Activated B cell treated with CpG ODN at 0.5 μM for 24 hours (primary cell): ENCODE results near the gene SENP1. TPM values are rescaled to one million over a fixed set of nuclear protein-coding genes. Genes with fewer than 3 reads are reported as not detected.

Source experiments
- ATAC-seq: fragments of 200-7000 bp; cut with Tn5 transposase; one replicate; pipeline ENCODE4 v1.10.0; 2021; ENCODE audit warnings: low read depth, mild to moderate bottlenecking, moderate library complexity
- CTCF ChIA-PET: fragments of 350-600 bp; sonication (Branson Sonifier 250); formaldehyde crosslinking; loops from one replicate; lab custom pipeline; 2021; ENCODE audit warnings: antibody characterized with exemption; lab: Charles Lee
- POLR2A ChIA-PET: fragments of 350-600 bp; sonication (Branson Sonifier 250); formaldehyde crosslinking; loops from one replicate; lab custom pipeline; 2021; ENCODE audit warnings: antibody characterized with exemption; lab: Charles Lee
- DNase-seq: peaks from one replicate; pipeline ENCODE4 v3.0.0; 2022
- H3K27ac Mint-ChIP-seq: one replicate; pipeline ENCODE4 v1.8.0; 2020; ENCODE audit warnings: mixed read lengths
- H3K27me3 Mint-ChIP-seq: one replicate; pipeline ENCODE4 v1.8.0; 2021; ENCODE audit warnings: mixed read lengths
- H3K36me3 Mint-ChIP-seq: one replicate; pipeline ENCODE4 v1.8.0; 2021; ENCODE audit warnings: low read depth, mixed read lengths
- H3K4me1 Mint-ChIP-seq: one replicate; pipeline ENCODE4 v1.8.0; 2021; ENCODE audit warnings: mixed read lengths
- H3K4me3 Mint-ChIP-seq: one replicate; pipeline ENCODE4 v1.8.0; 2020; ENCODE audit warnings: mild to moderate bottlenecking, mixed read lengths
- H3K9me3 Mint-ChIP-seq: one replicate; pipeline ENCODE4 v1.8.0; 2020; ENCODE audit warnings: mixed read lengths
- CTCF ChIP-seq: fragments of 200-600 bp; IDR thresholded peaks from one replicate; pipeline ENCODE4 v1.8.0; 2022; ENCODE audit warnings: antibody characterized with exemption, mild to moderate bottlenecking
- intact Hi-C: fragments of 100-400 bp; cut with micrococcal nuclease; formaldehyde crosslinking; loops from one replicate; pipeline ENCODE4 v1.15.1; 2024
- total RNA-seq: library from RNA; stranded (reverse); gene quantifications from 2 replicates; pipeline ENCODE4 v1.2.3, GENCODE V29; 2022

Gene SENP1
- total RNA-seq, 1 donor from 2014 or later: 43.2 TPM

DNA sequence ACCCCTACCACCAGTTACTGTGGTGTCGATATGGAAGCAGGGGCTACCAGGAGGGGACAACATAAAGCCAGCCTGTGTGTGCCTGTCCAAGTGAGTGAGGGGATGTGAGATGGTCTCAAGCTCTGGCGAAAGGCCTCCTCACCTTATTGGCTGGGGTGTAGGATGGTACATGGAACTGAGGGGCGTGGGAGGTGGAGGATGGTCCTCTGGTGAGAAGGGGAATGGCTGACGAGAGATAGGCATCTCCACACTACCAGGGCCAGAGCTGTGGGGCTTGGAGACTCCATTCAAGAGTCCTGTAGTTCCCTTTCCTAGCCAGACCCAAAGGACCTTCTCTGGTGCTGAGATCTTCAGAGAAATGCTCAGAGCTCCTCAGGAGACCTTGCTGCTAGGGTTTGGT, 69.1 kb downstream of the SENP1 start:
- intact Hi-C loops: no loop called here
- TF ChIP-seq CTCF: no peak
- H3K9me3 Mint-ChIP-seq: no peaks in the 10 kb centered on the region

DNA sequence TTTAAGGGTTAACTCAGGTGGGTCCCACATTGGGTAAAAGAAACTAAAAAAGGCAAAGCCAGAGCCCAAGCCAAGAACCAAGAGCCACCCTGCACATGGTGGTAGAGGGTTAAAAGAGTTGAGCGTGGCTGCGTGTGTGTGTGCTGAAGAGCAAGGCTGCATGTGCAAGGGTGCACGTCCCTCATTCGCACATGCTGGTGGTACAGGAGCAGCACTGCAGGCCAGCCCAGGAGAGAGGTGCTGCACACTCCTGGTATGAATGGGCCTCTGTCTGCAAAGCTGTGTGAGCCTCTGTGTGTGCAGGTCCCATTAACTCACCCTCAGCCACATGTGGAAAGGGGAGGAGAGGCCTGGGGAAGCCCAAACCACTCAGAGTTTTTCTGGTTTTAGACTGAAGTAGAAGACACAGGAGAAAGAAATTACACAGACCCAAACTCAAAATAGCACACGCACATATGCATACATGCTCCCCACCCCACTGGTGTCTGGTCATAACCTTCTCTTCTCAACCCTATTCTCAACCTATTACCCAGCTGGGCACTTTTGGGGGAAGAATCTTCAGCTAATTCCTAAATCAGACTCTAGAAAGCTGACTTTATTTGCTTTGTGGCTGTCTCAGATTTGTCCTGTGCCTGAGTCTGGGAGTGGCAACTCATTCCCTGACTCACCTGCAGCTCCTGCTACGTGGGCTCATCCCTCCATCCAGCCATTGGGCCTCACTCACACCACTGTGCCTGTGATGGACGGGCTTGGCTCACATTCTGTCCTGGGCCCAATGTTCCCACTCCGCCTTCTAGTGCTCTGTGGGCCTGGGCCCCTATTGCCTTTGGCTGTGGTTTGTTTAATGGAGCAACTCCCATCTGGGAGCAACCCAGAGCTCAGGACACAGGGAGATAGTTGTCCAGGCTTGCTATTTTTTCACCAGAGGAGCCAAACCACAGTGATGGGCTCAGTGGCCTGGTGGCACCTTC, 70.8 kb downstream of the SENP1 start:
- POLR2A ChIA-PET: no interaction called here
- DNase-seq: no peak
- intact Hi-C loops: no loop called here
- no peak overlapping the region for H3K27ac Mint-ChIP-seq
- ATAC-seq: no peak
- peaks cover 20% of the 10 kb centered on the region for H3K4me1 Mint-ChIP-seq
- no peaks in the 10 kb centered on the region for H3K9me3 Mint-ChIP-seq
- TF ChIP-seq CTCF: no peak
- CTCF ChIA-PET: no interaction called here
- H3K27me3 Mint-ChIP-seq: no peaks in the 10 kb centered on the region
- H3K36me3 Mint-ChIP-seq: no peaks in the 10 kb centered on the region
- H3K4me3 Mint-ChIP-seq: no peak overlapping the region

More for the DNA sequence above, 69.1 kb downstream of the SENP1 start:
- Mint-ChIP-seq H3K4me1 (peaks cover 20% of the 10 kb centered on the region), H3K27me3 (no peaks in the 10 kb centered on the region), H3K27ac (no peak overlapping the region), H3K4me3 (no peak overlapping the region), H3K36me3 (no peaks in the 10 kb centered on the region)
- POLR2A ChIA-PET: no interaction called here
- ATAC-seq (no peak), DNase-seq (no peak)
- CTCF ChIA-PET: no interaction called here

DNA sequence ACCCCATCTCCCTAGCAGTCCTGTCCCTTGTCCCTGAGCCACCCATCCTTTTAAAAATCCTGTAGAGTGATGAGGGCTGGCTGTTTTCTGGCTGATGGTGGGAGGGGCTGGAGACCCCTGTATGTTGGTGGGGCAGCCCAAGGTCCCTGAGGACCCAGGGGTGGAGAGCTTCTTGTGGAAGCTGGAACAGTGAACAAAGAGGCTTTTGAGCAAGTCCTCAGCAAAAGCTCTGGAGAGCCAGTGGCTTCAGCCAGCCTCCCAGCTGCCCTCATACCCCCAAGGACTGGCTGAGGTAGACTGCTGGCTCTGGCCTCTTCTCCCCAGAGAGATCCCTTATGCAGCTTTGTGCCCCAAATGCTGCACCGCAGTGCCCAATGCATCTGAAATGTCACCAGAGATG, 72.4 kb downstream of the SENP1 start:
- H3K27ac Mint-ChIP-seq: no peak overlapping the region
- POLR2A ChIA-PET: no interaction called here
- CTCF ChIA-PET: no interaction called here
- TF ChIP-seq CTCF: no peak
- peaks cover 21% of the 10 kb centered on the region for H3K4me1 Mint-ChIP-seq
- no peak overlapping the region for H3K4me3 Mint-ChIP-seq
- H3K9me3 Mint-ChIP-seq: no peaks in the 10 kb centered on the region
- intact Hi-C loops: no loop called here
- DNase-seq: no peak
- no peak for ATAC-seq
- H3K27me3 Mint-ChIP-seq: no peaks in the 10 kb centered on the region
- H3K36me3 Mint-ChIP-seq: no peaks in the 10 kb centered on the region

- ATAC-seq (no peak), DNase-seq (no peak)
- no peaks in the 10 kb centered on the region for H3K27me3 Mint-ChIP-seq
- no peaks in the 10 kb centered on the region for H3K9me3 Mint-ChIP-seq
- H3K4me3 Mint-ChIP-seq: no peak overlapping the region
- ChIA-PET CTCF (no interaction called here), POLR2A (no interaction called here)
- H3K4me1 Mint-ChIP-seq: peaks cover 14% of the 10 kb centered on the region
- TF ChIP-seq CTCF: no peak
- no peak overlapping the region for H3K27ac Mint-ChIP-seq
- intact Hi-C loops: no loop called here
- H3K36me3 Mint-ChIP-seq: no peaks in the 10 kb centered on the region
Observed at GRCh38 chr12:48032597-48032996, 73.3 kb downstream of the SENP1 start.

GRCh38 chr12:48031135-48031960, 74.5 kb downstream of the SENP1 start:
- no peaks in the 10 kb centered on the region for H3K9me3 Mint-ChIP-seq
- no peak overlapping the region for H3K27ac Mint-ChIP-seq
- H3K27me3 Mint-ChIP-seq: no peaks in the 10 kb centered on the region
- H3K36me3 Mint-ChIP-seq: no peaks in the 10 kb centered on the region
- POLR2A ChIA-PET: no interaction called here
- DNase-seq (no peak), ATAC-seq (no peak)
- peaks cover 8% of the 10 kb centered on the region for H3K4me1 Mint-ChIP-seq
- intact Hi-C loops: no loop called here
- CTCF ChIA-PET: no interaction called here
- TF ChIP-seq CTCF: no peak
- H3K4me3 Mint-ChIP-seq: no peak overlapping the region
